ENCODE measurements around the gene MID1.

The MID1 gene

GRCh38 chrX:10570601-10571000 lies 49.8 kb downstream of the MID1 start:
- no peak for ATAC-seq
- H3K27ac Mint-ChIP-seq = no peak overlapping the region
- H3K27me3 Mint-ChIP-seq = no peaks in the 10 kb centered on the region
- H3K4me3 Mint-ChIP-seq = no peak overlapping the region
- H3K4me1 Mint-ChIP-seq = no peaks in the 10 kb centered on the region
- no peak for DNase-seq
- no peaks in the 10 kb centered on the region for H3K9me3 Mint-ChIP-seq

- H3K27ac Mint-ChIP-seq = peak overlapping the region in 1 of 2 donors; percentile 89
- no peaks in the 10 kb centered on the region for H3K9me3 Mint-ChIP-seq
- H3K4me1 Mint-ChIP-seq = no peaks in the 10 kb centered on the region
- ATAC-seq = no peak
- no peak for DNase-seq
- no peak overlapping the region for H3K4me3 Mint-ChIP-seq
- no peaks in the 10 kb centered on the region for H3K27me3 Mint-ChIP-seq
Observed at GRCh38 chrX:10569946-10570345, 50.4 kb downstream of the MID1 start.

- no peak overlapping the region for H3K4me3 Mint-ChIP-seq
- DNase-seq = no peak
- H3K27me3 Mint-ChIP-seq = no peaks in the 10 kb centered on the region
Observed at GRCh38 chrX:10568428-10568827, 52.0 kb downstream of the MID1 start.

GRCh38 chrX:10567136-10567535 lies 53.2 kb downstream of the MID1 start:
- no peak for DNase-seq
- Mint-ChIP-seq H3K4me1 (no peaks in the 10 kb centered on the region), H3K4me3 (no peak overlapping the region), H3K27ac (peak overlapping the region in 1 of 2 donors; percentile 71), H3K9me3 (no peaks in the 10 kb centered on the region), H3K27me3 (no peaks in the 10 kb centered on the region)
- no peak for ATAC-seq

More at GRCh38 chrX:10568428-10568827, 52.0 kb downstream of the MID1 start:
- Mint-ChIP-seq H3K27ac (no peak overlapping the region), H3K9me3 (no peaks in the 10 kb centered on the region), H3K4me1 (no peaks in the 10 kb centered on the region)
- no peak for ATAC-seq

GRCh38 chrX:10566716-10567097 lies 53.7 kb downstream of the MID1 start:
- Mint-ChIP-seq H3K4me1 (no peaks in the 10 kb centered on the region), H3K9me3 (no peaks in the 10 kb centered on the region), H3K4me3 (no peak overlapping the region), H3K27ac (no peak overlapping the region), H3K27me3 (no peaks in the 10 kb centered on the region)
- DNase-seq (no peak), ATAC-seq (no peak)

GRCh38 chrX:10564484-10564883 lies 55.9 kb downstream of the MID1 start:
- no peak for ATAC-seq
- H3K9me3 Mint-ChIP-seq = no peaks in the 10 kb centered on the region
- no peaks in the 10 kb centered on the region for H3K4me1 Mint-ChIP-seq
- H3K27ac Mint-ChIP-seq = no peak overlapping the region
- no peak overlapping the region for H3K4me3 Mint-ChIP-seq
- no peak for DNase-seq
- no peaks in the 10 kb centered on the region for H3K27me3 Mint-ChIP-seq

GRCh38 chrX:10557166-10557565 lies 63.2 kb downstream of the MID1 start:
- DNase-seq (no peak), ATAC-seq (no peak)
- H3K4me3 Mint-ChIP-seq = no peak overlapping the region
- no peaks in the 10 kb centered on the region for H3K4me1 Mint-ChIP-seq
- peaks cover 0 to 8% of the 10 kb centered on the region in 2 donors for H3K9me3 Mint-ChIP-seq
- H3K27ac Mint-ChIP-seq = no peak overlapping the region
- H3K27me3 Mint-ChIP-seq = no peaks in the 10 kb centered on the region

- no peaks in the 10 kb centered on the region for H3K4me1 Mint-ChIP-seq
- no peak for DNase-seq
- peaks cover 0 to 8% of the 10 kb centered on the region in 2 donors for H3K9me3 Mint-ChIP-seq
- ATAC-seq = no peak
- H3K27ac Mint-ChIP-seq = no peak overlapping the region
- H3K4me3 Mint-ChIP-seq = no peak overlapping the region
- no peaks in the 10 kb centered on the region for H3K27me3 Mint-ChIP-seq
Observed at GRCh38 chrX:10556405-10556804, 64.0 kb downstream of the MID1 start.

- Mint-ChIP-seq H3K4me1 (no peaks in the 10 kb centered on the region), H3K27ac (peak overlapping the region in 1 of 2 donors; percentile 60), H3K4me3 (no peak overlapping the region), H3K9me3 (peaks cover 0 to 8% of the 10 kb centered on the region in 2 donors), H3K27me3 (no peaks in the 10 kb centered on the region)
- no peak for DNase-seq
- no peak for ATAC-seq
Observed at GRCh38 chrX:10555846-10556245, 64.5 kb downstream of the MID1 start.

GRCh38 chrX:10554612-10555270 lies 65.6 kb downstream of the MID1 start:
- DNase-seq (no peak), ATAC-seq (no peak)
- H3K4me3 Mint-ChIP-seq = no peak overlapping the region
- no peaks in the 10 kb centered on the region for H3K4me1 Mint-ChIP-seq
- no peak overlapping the region for H3K27ac Mint-ChIP-seq
- peaks cover 0 to 8% of the 10 kb centered on the region in 2 donors for H3K9me3 Mint-ChIP-seq
- no peaks in the 10 kb centered on the region for H3K27me3 Mint-ChIP-seq

GRCh38 chrX:10549280-10549679 lies 71.1 kb downstream of the MID1 start:
- ATAC-seq (no peak), DNase-seq (no peak)
- no peaks in the 10 kb centered on the region for H3K27me3 Mint-ChIP-seq
- no peak overlapping the region for H3K27ac Mint-ChIP-seq
- no peaks in the 10 kb centered on the region for H3K9me3 Mint-ChIP-seq
- no peaks in the 10 kb centered on the region for H3K4me1 Mint-ChIP-seq
- no peak overlapping the region for H3K4me3 Mint-ChIP-seq

- DNase-seq = no peak
- Mint-ChIP-seq H3K27ac (no peak overlapping the region), H3K4me1 (no peaks in the 10 kb centered on the region), H3K27me3 (no peaks in the 10 kb centered on the region), H3K9me3 (no peaks in the 10 kb centered on the region), H3K4me3 (no peak overlapping the region)
- ATAC-seq = no peak
Observed at GRCh38 chrX:10548688-10549087, 71.7 kb downstream of the MID1 start.

- Mint-ChIP-seq H3K4me1 (no peaks in the 10 kb centered on the region), H3K27ac (no peak overlapping the region), H3K9me3 (no peaks in the 10 kb centered on the region), H3K4me3 (no peak overlapping the region), H3K27me3 (no peaks in the 10 kb centered on the region)
- ATAC-seq = no peak
- no peak for DNase-seq
Observed at GRCh38 chrX:10545882-10546281, 74.5 kb downstream of the MID1 start.

- no peaks in the 10 kb centered on the region for H3K4me1 Mint-ChIP-seq
- no peak overlapping the region for H3K4me3 Mint-ChIP-seq
- ATAC-seq (no peak), DNase-seq (no peak)
- no peaks in the 10 kb centered on the region for H3K9me3 Mint-ChIP-seq
- no peak overlapping the region for H3K27ac Mint-ChIP-seq
- no peaks in the 10 kb centered on the region for H3K27me3 Mint-ChIP-seq
Observed at GRCh38 chrX:10542586-10542985, 77.8 kb downstream of the MID1 start.

GRCh38 chrX:10538831-10539230 lies 81.6 kb downstream of the MID1 start:
- Mint-ChIP-seq H3K4me3 (no peak overlapping the region), H3K27ac (no peak overlapping the region), H3K27me3 (no peaks in the 10 kb centered on the region), H3K9me3 (no peaks in the 10 kb centered on the region), H3K4me1 (no peaks in the 10 kb centered on the region)
- ATAC-seq = no peak
- no peak for DNase-seq

GRCh38 chrX:10537308-10537707 lies 83.1 kb downstream of the MID1 start:
- H3K9me3 Mint-ChIP-seq = no peaks in the 10 kb centered on the region
- H3K4me1 Mint-ChIP-seq = no peaks in the 10 kb centered on the region
- DNase-seq (no peak), ATAC-seq (no peak)
- H3K27me3 Mint-ChIP-seq = no peaks in the 10 kb centered on the region
- H3K4me3 Mint-ChIP-seq = no peak overlapping the region
- no peak overlapping the region for H3K27ac Mint-ChIP-seq

- ATAC-seq (no peak), DNase-seq (no peak)
- H3K4me1 Mint-ChIP-seq = no peaks in the 10 kb centered on the region
- no peaks in the 10 kb centered on the region for H3K27me3 Mint-ChIP-seq
- no peak overlapping the region for H3K4me3 Mint-ChIP-seq
- no peak overlapping the region for H3K27ac Mint-ChIP-seq
- H3K9me3 Mint-ChIP-seq = no peaks in the 10 kb centered on the region
Observed at GRCh38 chrX:10536744-10537143, 83.6 kb downstream of the MID1 start.

All from stimulated activated naive CD8-positive, alpha-beta T cell treated with anti-CD3 and anti-CD28 coated beads, Interleukin-15, amount 100 ng/mL, for 72 hours (primary cell).